GM18870 (cell line): Measurements from ENCODE around the gene TRAPPC10.

ENCODE experiments used
- ATAC-seq: cut with Tn5 transposase; IDR thresholded peaks from one replicate; pipeline ENCODE4 v1.9.1; 2021; ENCODE audit warnings: moderate library complexity; ENCODE audit not compliant: unreplicated experiment

Gene TRAPPC10

GRCh38 chr21:44003307-44003966 is 8.7 kb upstream of the TRAPPC10 start:
- ATAC-seq = no peak

GRCh38 chr21:44005071-44005470 is 7.0 kb upstream of the TRAPPC10 start:
- no peak for ATAC-seq

- no peak for ATAC-seq
These were observed 6.5 kb upstream of the TRAPPC10 start for GRCh38 chr21:44005593-44005992.

- ATAC-seq = no peak
These were observed 6.0 kb upstream of the TRAPPC10 start for GRCh38 chr21:44006017-44006619.

- ATAC-seq = no peak
These were observed 5.5 kb upstream of the TRAPPC10 start for GRCh38 chr21:44006656-44007055.

- ATAC-seq = no peak
These were observed 1.7 kb upstream of the TRAPPC10 start for GRCh38 chr21:44010429-44010828.

GRCh38 chr21:44011123-44011522 is 986 bp upstream of the TRAPPC10 start:
- ATAC-seq = no peak

GRCh38 chr21:44012474-44013379 is 618 bp downstream of the TRAPPC10 start:
- ATAC-seq = no peak

- ATAC-seq = no peak
These were observed 1.4 kb downstream of the TRAPPC10 start for GRCh38 chr21:44013380-44014088.

- ATAC-seq = no peak
These were observed 5.5 kb downstream of the TRAPPC10 start for GRCh38 chr21:44017601-44018000.

- ATAC-seq = no peak
These were observed 6.0 kb downstream of the TRAPPC10 start for GRCh38 chr21:44018127-44018526.

- ATAC-seq = no peak
These were observed 6.9 kb downstream of the TRAPPC10 start for GRCh38 chr21:44018813-44019567.

GRCh38 chr21:44019568-44019958 is 7.5 kb downstream of the TRAPPC10 start:
- ATAC-seq = no peak

GRCh38 chr21:44020551-44020950 is 8.4 kb downstream of the TRAPPC10 start:
- no peak for ATAC-seq

- ATAC-seq = no peak
These were observed 9.0 kb downstream of the TRAPPC10 start for GRCh38 chr21:44021064-44021463.

- ATAC-seq = no peak
These were observed 12.1 kb downstream of the TRAPPC10 start for GRCh38 chr21:44024257-44024656.

GRCh38 chr21:44024887-44025353 is 12.8 kb downstream of the TRAPPC10 start:
- ATAC-seq = no peak

- ATAC-seq = no peak
These were observed 15.6 kb downstream of the TRAPPC10 start for GRCh38 chr21:44027607-44028286.

- no peak for ATAC-seq
These were observed 16.2 kb downstream of the TRAPPC10 start for GRCh38 chr21:44028287-44028659.
